Stimulated activated CD4-positive, alpha-beta T cell treated with anti-CD3 and anti-CD28 coated beads, Interleukin-15, amount 100 ng/mL, for 24 hours (primary cell): ENCODE measurements around the gene OR4S2.

Source experiments
- DNase-seq: peaks from one replicate; pipeline ENCODE4 v3.0.0-alpha.2; 2020

Gene OR4S2, protein sequence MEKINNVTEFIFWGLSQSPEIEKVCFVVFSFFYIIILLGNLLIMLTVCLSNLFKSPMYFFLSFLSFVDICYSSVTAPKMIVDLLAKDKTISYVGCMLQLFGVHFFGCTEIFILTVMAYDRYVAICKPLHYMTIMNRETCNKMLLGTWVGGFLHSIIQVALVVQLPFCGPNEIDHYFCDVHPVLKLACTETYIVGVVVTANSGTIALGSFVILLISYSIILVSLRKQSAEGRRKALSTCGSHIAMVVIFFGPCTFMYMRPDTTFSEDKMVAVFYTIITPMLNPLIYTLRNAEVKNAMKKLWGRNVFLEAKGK

DNA sequence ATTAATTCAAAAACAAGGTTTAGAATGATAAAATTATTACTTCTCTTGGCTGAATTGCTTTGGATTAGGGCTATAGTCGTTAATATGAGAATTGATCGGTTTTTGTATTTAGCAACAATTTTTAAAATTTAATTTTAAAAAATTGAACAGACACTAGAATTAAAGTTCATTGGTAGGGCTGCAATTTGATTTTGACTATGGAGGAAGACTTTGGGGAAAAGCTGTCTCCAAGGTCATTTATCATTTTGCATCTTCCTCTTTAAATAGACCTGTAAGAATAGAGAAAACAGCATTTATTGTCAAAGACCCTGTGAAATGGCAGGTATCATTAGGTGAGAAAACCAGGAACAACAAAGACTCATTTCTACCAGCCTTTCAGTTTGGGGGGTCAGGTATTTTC, at the start of gene OR4S2:
OR4S2 (plus strand) TSS at position 301 of the 400 bp plus-strand sequence. CDS start 2,577 bp downstream, outside the sequence.
- no peak for DNase-seq

DNA sequence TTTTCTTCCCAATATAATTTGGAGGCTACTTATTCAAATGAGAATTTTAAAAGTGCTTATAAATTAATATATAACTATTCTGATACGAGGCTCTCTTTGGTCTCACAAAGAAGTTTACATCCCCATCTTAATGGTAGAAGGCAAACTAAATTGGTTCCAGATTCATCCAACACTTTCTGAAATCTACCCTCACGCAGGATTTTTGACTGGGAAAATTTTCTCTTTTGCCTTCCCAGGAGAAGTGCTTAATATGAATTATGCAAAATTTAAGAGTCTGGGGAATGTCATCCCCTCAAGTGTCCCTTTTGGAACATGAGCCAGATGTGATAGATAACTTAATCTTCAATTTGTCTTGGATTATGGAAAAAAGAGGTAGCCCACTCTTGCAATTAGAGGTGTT, 40.6 kb upstream of the OR4S2 start, which contains the start of gene OR4C11:
OR4C11 (minus strand) TSS at position 101 of the 400 bp plus-strand sequence. CDS start 3,272 bp downstream, outside the sequence.
- no peak for DNase-seq

DNA sequence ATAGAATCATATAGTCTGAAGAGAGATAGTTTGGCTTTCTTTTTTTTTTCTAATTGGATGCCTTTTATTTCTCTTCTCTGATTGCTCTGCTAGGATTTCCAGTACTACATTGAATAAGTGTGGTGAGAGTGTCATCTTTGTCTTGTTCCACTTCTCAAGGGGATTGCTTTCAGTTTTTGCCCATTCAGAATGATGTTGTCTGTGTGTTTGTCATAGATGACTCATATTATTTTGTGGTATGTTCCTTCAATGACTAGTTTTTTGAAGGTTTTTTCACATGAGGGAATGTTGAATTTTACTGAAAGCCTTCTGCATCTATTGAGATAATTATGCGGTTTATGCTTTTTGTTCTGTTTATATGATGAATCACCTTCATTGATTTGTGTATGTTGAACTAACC, 23.6 kb upstream of the OR4S2 start:
- no peak for DNase-seq

DNA sequence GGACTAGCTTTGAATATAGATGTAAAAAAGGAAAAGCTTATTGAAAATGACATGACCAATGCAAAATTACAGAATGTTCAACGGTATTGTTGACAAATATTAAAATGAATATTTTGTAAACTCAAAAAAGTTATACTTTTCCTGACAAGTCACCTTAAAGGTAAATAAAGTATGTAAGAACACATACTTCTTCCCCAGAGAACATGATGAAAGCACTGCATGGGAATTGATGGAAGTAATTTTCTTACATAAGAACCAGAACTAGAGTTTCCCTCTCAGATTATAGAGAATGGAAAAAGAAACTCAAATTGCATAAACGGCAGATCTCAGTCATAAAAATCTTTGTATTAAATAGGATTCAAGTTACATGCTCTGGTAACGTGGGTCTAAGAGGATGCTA, 13.3 kb upstream of the OR4S2 start, which contains the start of gene OR4P4:
OR4P4 (plus strand) TSS at position 301 of the 400 bp plus-strand sequence.
- no peak for DNase-seq

DNA sequence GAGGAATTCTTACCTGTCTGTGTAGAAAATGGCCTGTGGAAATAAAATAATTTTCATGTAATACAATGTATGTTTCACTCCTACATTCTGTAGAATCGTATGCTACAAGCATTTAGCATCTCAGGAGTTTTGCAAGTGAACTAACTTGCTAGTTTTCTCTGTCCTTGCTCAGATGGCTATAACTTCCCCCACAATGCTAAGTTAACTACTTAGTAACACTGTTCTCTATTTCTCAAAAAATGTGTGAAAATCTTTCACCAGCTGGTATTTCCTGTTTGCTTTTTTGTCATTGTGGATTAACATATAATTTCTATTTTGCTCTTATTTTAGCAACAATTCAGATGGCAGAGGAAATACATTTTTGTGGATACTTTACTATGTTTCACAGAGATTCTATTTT, 4.4 kb downstream of the OR4S2 start:
- no peak for DNase-seq

DNA sequence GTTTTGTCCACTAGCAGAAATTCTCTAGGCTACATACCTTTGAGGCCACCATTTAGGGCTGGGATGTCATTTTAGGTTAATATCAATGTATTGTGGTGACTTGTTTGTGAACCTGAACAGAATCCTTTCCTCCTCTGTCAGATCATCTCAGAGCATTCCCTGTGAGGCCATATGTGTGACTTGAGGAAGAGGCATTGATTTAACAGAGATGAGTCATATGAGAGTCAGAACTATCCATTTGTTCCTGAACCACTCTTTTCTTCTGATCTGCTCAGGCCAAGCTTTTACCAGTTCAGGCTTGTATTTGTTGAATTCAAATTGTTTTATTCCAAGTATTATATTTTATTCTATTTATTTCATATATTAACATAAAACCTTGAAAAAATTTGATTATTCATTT, 7.0 kb downstream of the OR4S2 start:
- DNase-seq, result no peak

DNA sequence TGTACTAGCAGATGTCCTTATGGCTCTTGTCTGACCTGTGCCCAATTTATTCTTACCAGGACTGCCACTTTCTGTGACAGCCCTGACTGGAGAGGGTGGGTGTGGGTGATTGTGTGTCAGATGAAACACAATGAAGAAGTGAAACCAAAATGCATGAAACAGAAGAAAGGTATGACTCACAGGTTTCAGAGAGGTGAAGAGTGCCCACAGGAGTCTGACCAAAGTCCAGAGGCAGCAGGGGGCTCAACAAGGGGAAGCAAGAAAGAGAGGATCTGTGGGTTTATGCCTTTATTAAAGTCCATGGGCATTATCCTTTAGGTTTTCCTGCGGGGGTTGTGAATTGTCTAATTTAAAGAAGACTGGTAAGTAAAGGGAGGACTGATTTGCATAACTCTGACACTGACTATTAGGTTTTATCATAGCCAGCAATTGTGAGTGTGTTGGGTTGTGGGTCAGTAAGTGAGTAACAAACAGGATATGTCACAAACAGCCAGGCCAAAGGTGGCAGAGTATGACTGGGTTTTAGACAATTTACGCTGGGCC, 10.0 kb downstream of the OR4S2 start:
- DNase-seq, result no peak

DNA sequence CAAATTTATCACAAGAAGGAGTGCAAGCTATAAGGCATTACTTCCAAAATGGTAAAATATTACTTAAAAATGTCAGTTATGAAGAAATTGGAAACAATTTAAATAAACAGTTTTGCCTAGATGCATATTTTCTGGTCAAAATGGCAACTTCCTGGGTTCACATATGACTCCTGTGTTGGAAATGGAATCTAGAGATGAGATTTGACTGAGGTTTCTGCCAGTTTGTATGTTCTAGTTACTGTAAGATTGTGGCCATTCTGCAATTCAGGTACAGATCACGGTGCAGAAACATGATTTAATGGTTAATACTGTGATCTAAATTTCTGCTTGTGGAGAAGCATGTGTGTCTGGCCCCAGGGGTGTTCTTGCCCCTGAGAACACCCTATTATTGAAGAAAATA, 10.5 kb downstream of the OR4S2 start:
- no peak for DNase-seq

DNA sequence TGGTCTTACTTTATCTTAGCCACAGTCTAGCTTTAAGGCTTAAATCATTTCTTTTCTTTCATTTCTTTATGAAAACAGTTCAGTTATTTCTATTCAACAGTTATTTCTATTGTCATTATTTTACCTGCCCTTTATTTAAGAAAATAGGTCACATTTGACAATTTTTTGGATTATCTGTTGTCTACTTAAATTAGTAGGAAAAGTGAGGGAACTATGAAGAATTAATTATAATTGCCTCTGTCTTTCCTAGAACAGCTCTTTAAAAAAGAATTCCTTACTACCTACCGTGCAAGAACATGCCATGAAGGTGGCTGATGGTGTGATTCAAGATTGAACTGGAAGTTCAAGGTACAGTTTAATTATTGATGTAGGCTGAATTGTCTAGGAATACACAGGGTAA, 13.8 kb downstream of the OR4S2 start, which contains the start of gene OR4C6:
OR4C6 (plus strand) TSS at position 301 of the 400 bp plus-strand sequence. CDS start 2,966 bp downstream, outside the sequence.
- no peak for DNase-seq

DNA sequence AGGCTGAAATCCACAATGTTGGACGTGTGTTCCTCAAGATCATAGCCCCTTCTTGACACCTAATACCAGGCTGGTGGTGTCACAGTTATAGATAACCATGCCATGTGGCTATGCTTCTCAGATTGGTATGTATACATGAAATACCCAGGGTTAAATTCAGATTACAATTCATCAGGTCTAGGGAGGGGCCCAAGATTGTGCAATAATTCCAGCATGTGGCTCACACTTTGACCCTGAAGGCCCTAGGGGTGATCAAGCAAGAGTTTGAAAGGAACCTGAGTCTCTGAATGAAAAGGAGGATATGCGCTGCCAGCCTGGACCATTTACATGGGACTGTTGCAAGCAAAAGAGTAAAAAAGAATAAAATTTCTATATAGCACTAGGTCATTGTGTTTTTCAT, 21.2 kb downstream of the OR4S2 start:
- no peak for DNase-seq

DNA sequence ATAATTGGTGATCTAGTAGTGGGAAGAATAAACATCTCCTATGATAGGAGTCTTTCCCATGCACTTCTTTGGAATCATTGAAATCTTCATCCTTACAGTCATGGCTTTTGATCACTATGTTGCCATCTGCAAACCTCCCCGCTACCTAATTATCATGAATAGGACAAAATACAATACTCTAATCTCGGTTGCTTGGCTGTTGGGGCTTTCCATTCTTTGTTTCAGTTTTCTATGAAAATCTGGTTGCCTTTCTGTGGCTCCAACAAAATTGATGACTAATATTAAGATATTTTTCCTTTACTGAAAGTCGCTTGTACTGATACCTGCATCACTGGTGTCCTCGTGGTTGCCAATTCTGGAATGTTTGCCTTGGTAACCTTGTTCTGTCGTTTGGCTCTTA, 25.7 kb downstream of the OR4S2 start:
- no peak for DNase-seq

DNA sequence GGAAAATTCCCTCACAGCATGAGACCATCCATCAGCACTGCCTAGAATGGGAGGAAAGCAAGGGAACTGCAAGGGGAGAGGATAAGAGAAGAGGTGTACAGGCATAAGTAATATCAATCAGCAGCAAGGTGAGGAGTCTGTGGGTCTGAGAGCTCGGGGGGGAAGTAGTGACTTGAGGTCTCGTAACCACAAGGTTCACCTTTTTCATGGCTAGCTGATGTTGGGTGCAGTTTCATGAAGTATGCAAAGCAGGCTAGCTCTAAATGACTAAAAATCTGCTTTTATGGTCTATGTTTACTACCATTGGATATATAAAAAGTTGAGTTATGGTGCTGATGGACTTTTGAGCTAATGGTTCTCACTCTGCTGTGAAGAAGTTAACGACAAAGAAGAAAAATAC, 49.7 kb downstream of the OR4S2 start:
- no peak for DNase-seq

DNA sequence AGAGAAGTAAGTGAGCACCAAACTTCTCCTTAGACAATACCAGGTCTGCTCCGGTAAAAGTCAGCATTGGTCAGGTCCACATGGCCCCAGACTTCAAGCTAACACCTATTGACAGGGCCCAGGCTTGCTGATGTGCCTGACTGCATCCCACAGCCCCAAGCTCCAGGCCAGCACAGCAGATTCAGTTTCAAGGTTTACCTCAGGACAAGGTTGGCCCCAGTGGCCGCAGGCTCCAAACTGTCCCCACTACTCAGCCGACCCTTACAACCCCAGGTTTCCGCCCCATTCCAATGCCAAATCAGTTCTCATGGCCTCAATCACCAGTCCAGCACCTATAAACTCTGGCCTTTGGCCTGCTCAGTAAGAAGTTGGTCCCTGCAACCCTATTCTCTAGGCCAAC, 53.3 kb downstream of the OR4S2 start:
- DNase-seq, result no peak
